GM19452 (cell line): ENCODE results near the gene IL1RAPL1.
"Not testable (repeated sequence)": the region's sequence is repeated elsewhere in the genome, so short reads cannot be mapped to it uniquely, and the experiment has no call there.

Experiments used
- ATAC-seq: cut with Tn5 transposase; IDR thresholded peaks from one replicate; pipeline ENCODE4 v1.9.1; 2021; ENCODE audit not compliant: unreplicated experiment

IL1RAPL1 gene

DNA sequence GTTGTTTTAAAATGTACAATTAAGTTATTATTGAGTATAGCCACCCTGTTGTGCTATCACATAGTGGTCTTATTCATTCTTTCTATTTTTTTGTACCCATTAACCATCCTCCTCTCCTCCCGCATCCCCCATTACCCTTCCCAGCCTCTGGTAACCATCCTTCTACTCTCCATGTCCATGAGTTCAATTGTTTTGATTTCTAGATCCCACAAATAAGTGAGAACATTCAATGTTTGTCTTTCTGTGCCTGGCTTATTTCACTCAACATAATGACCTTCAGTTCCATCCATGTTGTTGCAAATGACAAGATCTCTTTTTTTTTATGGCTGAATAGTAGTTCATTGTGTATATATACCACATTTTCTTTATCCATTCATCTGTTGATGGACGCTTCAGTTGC is 179.3 kb downstream of the IL1RAPL1 start:
- not testable (repeated sequence) for ATAC-seq

DNA sequence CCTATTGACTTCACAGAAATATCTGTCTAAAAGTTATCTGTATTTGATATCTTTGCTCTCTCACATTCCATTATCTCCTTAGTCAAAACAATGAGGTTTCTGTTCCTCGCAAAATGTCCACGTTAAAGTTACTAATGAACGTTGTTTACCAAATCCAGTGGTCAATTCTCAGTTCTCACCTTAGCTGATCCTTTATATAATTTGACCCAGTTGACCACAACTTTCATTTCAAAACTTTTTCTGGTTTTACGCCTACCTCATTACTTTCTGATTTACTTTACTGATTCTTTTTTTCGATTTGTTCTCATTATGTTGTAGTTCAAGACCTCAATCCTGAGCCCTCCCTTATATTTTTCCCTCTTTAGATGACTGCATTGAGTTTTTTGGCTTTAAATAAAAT is 186.6 kb downstream of the IL1RAPL1 start:
- no peak for ATAC-seq

DNA sequence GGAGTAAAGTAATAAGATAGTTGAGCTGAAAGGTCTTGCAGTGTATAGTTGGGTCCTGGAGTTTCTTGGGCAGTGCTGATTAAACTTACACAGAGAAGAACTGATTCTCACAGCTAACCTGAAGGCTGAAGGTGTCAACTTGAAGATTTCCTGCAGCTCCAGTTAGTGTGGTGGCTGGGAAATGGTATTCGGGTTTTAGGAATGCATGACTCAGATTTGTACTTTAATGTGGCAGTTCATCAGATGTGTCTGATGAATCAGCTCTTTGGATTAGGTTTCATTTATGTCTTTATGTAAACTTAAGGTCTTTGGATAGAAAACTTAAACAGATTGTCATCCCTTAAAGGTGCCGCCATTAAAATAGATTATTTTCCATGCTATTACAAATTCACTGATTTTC is 200.0 kb downstream of the IL1RAPL1 start:
- ATAC-seq, result no peak

DNA sequence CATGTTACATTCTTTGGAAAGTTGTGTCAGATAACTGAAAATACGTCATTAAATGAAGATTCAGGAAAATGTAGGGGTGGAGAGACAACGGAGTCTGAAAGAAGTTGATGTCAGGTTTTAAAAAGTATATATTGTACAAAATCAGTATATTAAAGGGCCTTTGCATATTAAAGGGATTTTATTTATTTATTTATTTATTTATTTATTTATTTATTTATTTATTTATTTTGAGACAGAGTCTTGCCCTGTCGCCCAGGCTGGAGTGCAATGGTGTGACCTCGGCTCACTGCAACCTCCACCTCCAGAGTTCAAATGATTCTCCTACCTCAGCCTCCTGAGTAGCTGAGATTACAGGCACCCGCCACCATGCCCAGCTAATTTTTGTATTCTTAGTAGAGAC is 213.4 kb downstream of the IL1RAPL1 start:
- ATAC-seq, result not testable (repeated sequence)

DNA sequence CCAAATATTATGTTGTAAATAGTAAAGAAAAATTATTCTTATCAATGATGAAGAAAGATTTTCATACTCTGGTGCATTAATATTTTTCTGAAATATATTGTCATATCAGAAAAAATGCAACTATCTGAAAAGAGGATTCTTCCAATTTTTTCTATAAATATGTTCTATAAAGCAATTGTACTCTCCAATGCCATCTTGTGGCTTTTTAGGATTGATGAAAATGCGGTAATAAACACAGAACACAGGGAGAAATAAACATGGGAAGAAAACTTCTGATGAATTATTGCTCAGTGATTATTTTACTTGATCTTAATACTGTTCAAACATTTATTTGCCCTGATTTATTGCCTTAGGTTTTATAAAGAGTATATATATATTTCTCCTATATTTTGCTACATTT is 215.4 kb downstream of the IL1RAPL1 start:
- no peak for ATAC-seq

DNA sequence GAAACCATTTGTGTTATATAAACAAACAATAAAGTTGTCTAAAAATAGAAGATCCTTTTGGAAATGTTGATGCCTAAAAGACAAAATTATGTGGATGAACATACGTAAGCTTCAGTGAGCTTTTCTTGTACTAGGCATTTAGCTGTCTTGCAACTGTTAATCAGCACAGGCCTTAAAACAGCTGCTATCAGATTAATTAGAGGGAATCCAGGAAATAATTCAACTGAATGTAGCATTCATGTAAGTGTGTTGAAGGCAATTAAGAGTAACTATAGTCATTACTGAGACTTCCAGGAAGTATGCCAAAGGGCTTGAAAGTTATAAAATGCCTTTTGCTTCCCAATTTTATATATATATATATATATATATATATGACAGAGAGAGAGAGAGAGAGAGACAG is 248.7 kb downstream of the IL1RAPL1 start:
- no peak for ATAC-seq

DNA sequence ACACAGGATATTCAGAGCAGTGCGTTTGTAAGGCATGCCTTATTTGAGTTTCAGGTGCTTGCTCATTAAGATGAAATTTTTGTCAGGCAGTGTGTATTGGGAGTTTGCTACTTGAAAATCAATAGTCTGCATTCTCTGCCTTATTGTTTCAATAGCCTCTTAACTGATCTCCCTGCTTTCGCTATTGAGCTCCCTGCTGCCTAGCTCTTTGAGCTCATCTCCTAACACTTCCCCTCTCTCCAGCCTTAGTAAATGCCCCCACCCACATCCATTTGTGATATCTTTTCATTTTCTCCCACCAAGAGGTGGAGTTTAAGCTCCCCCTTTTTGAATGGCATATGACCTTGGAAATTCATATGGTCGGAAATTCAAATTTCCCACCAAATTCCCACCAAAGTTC is 256.6 kb downstream of the IL1RAPL1 start:
- no peak for ATAC-seq

DNA sequence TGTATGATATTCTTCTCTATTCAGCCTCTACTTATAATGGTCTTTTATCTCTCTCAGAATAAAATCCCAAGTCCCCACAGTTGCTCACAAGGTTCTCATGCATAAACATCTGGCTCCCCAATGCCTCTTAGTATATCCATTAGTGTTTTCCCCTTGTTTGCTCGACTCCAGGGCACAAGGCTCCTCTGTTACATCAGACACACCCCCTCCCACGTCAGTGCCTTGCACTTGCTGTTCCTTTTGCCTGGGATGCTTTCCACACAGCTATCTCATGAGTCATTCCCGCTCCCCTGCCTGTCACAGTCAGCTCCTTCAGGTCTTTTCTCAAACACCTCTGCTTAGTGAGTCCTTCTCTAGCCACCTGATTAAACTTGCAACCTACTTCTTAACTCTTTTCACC is 260.2 kb downstream of the IL1RAPL1 start:
- ATAC-seq, result no peak

DNA sequence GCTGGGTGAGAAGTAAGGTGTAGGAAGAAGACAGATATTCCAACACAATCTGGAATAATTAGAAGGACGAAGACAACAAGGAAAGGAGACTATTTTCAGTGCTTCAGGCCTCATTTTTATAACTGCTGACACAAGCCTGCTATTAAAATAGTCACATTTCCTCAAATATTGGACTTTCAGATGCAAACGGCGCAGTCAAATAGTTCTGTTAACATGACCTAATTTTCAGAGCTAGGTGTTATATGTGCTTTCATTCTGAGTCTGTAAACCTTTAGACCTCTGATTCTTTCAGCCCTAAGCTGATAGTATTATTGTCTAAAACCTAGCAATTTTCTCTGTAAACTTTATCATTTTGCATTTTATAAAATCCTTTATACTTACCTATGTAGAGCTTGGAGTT is 261.5 kb downstream of the IL1RAPL1 start:
- ATAC-seq, result no peak

DNA sequence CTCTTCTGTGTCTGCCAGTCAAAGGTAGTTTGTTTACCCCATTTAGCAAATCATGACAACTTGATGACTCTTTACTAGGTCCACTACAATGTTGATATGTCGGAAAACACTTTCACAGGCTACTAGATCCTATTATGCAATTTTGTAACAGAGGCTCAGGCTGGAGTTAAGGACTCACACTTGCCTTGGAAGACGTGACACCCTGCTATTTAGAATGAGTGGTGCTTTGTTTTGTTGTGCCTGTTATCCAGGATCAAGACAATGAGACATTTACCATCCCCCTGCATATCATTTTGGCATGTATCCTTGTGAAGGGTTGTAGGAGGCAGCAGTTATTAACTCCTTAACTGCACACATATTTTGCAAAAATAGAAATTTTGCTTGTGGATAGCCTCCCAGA is 263.7 kb downstream of the IL1RAPL1 start:
- no peak for ATAC-seq

DNA sequence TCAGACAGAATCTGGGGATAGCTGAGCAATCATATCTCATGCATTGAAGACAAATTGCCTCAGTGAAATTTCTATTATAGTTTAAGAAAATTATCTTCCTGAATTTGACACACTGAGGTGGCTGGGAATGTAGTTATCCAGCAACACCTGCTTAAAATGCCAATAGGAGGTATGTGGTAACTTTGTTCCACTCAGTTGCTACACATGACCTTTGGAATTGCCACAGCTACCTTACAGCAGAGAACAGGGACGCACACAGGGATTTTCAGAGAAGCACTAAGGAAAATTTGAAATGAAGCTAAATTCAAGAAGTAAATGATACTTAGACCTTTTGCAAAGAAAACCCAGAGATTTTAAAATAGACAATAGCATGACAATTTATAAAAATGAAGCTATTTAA is 264.6 kb downstream of the IL1RAPL1 start:
- no peak for ATAC-seq

DNA sequence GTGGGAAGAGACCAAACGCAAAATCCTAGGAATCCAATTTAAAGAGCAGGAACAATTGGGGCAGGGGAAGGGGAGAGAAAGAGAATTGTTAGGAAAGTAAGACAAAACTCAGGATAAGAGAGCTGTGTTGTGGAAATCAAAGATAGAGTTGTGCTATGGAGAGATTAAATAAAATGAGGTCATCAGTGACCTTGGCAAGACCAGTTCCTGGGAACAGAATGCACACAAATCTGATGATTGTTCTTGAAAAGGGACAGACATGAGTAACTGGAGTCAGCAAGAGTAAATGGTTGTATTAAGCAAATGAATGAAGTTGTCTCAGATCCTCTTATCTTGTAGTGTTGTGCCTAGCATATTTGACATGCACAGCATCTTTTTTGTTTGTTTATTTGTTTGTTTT is 267.4 kb downstream of the IL1RAPL1 start:
- ATAC-seq, result no peak

DNA sequence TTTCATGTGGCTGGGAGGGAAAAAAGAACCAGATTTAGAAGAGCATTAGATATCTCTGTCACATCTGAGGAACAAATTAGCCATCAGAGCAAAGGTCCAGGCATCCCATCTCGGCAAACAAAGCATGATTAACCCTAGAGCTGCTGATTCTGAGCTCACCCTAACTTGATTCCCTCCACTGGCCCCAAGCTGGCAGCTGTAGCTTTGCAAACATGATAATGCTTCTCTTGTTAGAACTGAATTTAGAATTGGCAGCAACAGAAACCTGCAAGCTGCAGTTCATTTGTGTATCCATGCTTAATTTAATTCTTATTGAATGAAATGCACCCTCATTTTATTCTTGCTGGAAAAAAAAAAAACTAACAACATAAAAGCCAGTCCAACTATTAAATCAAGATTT is 289.2 kb downstream of the IL1RAPL1 start:
- ATAC-seq, result no peak

DNA sequence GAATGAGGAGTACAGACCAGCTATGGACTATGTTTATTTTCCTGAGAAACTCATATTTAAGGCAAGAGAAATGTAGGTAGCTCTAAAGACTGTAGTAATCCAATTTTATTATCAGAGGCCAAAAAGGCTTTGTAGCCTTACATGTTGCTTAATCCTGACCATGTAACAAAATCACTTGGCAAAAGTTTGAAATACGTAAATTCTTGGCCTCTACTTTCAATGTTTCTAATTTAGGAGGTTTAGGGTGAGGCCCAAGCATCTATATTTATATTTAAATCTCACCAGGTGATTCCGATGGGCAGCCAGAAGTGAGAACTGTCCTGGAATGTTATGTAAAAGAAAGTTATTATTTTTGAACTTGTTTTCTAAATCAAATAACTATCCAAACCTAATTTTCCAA is 289.7 kb downstream of the IL1RAPL1 start:
- no peak for ATAC-seq

DNA sequence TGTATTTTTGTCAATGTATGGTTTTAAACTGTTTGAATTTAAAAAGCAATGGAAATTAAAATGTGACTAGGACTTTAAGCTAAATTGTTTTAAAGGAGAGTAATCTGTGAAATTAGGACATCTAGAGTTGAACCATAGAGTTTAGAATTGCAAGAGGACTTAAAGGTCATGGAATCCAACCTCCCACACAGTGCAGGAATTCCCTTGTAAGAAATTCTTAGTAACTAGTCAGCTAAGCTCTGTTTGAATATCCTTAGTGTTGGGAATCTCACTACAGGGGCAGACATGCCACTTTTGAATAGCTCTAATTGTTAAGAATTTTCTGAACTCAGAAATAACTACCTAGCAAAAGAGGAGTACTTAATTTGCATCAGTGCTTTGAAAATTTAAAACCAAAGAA is 292.9 kb downstream of the IL1RAPL1 start:
- no peak for ATAC-seq

DNA sequence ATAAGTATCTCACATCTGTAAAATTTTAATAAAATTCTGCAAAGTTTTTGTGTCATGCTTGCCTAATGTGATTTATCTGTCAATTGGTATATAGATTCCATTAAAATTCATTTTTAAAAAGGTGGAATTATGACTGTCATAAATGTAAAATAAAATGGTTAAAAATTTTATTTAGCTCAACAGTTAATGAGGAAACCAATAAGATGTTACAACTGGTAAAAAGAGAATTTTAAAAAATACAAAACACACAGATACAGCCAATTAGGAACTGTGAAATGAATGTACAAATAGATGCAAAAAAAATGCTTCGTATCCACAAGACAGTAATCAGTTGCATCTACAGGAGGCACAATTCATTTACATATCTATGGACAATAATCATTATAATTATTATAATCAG is 297.6 kb downstream of the IL1RAPL1 start:
- no peak for ATAC-seq

DNA sequence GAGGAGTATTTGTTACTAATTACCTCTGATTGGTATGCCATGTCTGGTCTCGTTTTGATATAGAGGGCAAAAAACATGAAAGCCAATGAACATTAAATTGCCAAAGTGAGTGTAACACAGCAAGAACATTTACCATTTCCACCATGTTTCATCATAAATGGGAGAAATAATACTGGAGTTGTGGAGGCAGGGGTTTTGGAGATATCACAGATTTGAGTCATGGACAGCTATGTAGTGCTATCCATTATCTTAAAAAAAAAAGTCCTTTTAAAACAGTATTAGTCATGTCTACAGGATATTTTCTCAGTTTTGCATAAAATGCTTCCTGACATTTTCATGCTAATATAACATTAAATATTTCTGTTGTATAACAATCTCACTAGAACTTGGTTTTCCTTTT is 301.2 kb downstream of the IL1RAPL1 start:
- ATAC-seq, result no peak

DNA sequence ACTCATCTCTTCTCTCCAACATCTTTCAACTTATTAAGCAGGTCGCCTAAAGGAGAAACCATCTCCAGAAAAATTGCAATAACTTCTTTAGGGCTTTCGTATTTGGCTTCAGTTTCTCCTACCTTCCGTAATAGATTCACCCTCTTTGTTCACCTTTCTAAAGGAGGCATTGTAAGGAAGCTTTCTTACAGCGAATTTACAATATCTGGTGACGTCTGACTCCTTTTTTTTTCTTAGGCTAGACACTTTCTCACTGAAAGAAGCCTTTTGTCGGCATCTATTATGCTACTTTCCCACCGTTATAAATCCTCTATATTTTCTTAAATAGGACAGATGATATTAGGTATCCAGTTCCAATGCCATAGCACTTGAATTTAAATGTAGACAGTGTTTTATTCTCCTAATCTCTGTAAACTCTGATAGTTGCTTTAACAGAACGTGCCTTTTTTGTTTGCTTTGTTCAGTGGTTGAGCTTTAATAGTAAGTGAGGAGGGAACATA is 302.4 kb downstream of the IL1RAPL1 start:
- ATAC-seq, result no peak

DNA sequence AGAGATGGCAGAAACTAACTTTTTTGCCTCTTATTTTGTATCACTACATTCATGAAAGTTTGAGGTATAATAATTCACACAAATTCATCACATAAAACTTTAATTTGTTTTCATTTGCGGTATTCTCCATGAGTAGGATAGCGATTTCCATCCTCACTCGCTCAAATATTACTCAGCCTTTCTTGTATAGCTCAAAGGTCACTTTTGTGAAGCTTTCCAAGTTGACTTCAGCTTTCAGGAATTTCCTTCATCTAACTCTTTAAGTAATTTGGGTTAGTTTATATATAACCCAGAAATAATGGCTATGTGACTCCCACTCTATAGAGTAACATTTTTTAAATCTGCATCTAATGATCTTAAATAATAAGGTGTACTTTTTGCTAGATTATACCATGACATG is 314.4 kb downstream of the IL1RAPL1 start:
- ATAC-seq, result no peak

DNA sequence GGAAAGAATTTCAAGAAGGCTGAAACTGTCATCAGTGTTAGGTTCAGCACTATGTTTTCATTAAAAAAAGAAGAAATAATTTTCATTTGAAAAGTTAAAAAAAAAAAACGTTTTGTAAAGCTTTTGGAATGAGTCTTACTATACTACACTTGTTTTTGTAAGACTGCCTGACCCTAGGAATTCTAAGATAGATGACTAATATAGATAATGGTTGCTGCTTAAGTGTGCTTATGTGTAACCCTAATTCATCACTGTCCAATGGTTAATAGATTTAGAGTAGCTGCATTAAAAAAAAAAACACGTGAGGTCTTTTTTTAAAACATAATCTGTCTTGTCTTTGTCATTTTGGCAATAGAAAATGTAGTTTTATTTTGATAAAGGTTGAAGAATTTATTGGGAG is 323.2 kb downstream of the IL1RAPL1 start:
- ATAC-seq, result no peak

DNA sequence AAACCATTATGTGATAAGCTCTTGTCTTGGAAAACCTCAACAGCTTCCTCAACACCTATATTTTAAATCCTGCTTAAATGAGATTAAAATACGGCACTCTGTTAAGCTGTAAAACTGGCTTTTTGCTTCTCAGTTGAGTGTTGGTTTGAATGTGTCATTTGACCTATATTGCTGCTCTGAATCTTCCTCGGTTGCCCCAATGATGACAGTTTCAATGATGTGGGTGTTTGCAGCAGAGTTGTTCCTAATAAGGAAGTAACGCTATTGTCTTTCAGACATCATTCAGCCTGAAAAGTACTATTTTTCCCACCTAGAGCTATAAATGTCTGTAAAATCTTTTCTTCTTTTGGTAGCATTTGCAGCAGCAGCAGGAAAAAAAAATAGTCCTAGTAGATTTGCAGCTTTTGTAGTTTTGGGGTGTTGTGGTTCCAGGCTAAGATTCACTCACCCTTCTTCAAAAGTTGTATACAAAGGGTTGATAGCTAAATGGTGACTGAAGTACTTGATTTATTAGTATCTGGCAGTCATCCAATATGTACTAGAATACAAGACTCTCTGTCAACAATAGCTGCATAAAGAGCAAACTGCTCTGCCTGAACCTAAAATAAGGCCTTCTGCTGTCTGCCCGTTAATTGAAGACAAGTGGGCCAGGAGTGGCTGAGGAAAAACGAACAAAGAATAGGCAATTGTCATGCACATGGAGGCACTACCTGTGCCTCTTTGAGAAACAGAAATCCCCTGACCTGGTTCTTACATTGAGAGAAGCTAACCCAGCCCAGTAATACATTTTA is 333.1 kb downstream of the IL1RAPL1 start:
- ATAC-seq, result no peak

DNA sequence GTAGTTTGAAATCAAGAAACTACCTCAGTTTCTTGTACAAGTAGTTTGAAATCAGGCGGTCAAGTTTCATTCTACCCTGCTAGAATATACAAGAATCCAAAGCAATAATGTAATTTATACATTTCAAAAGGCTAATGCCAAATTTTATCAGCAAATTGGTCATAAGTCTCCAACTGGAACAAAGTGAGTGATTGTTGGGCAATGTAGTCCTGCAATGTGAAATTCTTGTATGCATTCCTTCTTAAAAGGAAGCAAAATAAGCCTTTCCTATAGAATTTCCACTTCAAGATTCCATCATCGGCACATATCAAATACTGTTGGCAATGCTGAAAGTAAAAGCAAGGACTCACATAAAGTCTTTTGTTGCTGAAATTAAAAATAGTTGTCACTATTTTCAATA is 334.9 kb downstream of the IL1RAPL1 start:
- ATAC-seq, result no peak

DNA sequence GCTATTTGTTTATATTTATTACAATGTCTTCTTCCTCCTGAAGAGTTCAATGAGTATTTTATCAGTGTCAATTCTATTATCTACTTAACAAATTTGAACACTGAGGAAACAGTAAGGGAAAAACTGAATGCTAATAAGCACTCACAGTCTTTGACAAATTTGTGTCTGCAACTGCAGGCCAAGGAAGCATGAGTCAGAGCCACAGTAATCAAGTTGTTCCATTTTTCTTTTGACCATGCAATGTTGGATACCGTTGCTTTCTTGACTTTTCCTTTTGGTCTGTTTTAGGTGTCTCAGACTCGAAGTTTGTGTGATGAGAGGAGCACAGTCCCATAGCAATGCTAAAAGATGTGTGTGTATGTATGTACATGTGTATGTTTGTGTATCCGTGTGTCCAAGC is 359.6 kb downstream of the IL1RAPL1 start:
- no peak for ATAC-seq
